NCI-H1417 (cell line): ENCODE measurements around the gene FSTL4.
"Not testable (repeated sequence)": the region's sequence is repeated elsewhere in the genome, so short reads cannot be mapped to it uniquely, and the experiment has no call there.

Source experiments
- DNase-seq, 3 experiments: peaks; one replicate each; lab custom pipeline; 2025; lab: John Stamatoyannopoulos, UW

The FSTL4 gene

GRCh38 chr5:133226186-133226585 is 386.2 kb downstream of the FSTL4 start:
- no peak for DNase-seq

GRCh38 chr5:133225671-133226152 is 386.6 kb downstream of the FSTL4 start:
- DNase-seq = peak in 1 of 3 experiments; percentile 3

- peak in 2 of 3 experiments; percentile 1 to 24 for DNase-seq
Observed at GRCh38 chr5:133222979-133223378, 389.4 kb downstream of the FSTL4 start.

- no peak for DNase-seq
Observed at GRCh38 chr5:133222521-133222920, 389.8 kb downstream of the FSTL4 start.

GRCh38 chr5:133222040-133222439 is 390.3 kb downstream of the FSTL4 start:
- peak in 1 of 3 experiments; percentile 1 for DNase-seq

- no peak for DNase-seq
Observed at GRCh38 chr5:133220851-133221674, 391.3 kb downstream of the FSTL4 start.

GRCh38 chr5:133219296-133219695 is 393.0 kb downstream of the FSTL4 start:
- no peak for DNase-seq

GRCh38 chr5:133216138-133216537 is 396.2 kb downstream of the FSTL4 start:
- not testable (repeated sequence) for DNase-seq

- DNase-seq = no peak
Observed at GRCh38 chr5:133214153-133214820, 398.1 kb downstream of the FSTL4 start.

GRCh38 chr5:133205649-133206048 is 406.7 kb downstream of the FSTL4 start:
- no peak for DNase-seq

- no peak for DNase-seq
Observed at GRCh38 chr5:133205204-133205603, 407.1 kb downstream of the FSTL4 start.

- peak in 2 of 3 experiments; percentile 77 to 90 for DNase-seq
Observed at GRCh38 chr5:133203317-133204305, 408.7 kb downstream of the FSTL4 start.

GRCh38 chr5:133202066-133202665 is 410.2 kb downstream of the FSTL4 start:
- no peak for DNase-seq

GRCh38 chr5:133201310-133201709 is 411.0 kb downstream of the FSTL4 start:
- no peak for DNase-seq

GRCh38 chr5:133200256-133200655 is 412.1 kb downstream of the FSTL4 start:
- DNase-seq = no peak

GRCh38 chr5:133199417-133200178 is 412.7 kb downstream of the FSTL4 start:
- no peak for DNase-seq

GRCh38 chr5:133198511-133198910 is 413.8 kb downstream of the FSTL4 start:
- DNase-seq = no peak

- DNase-seq = no peak
Observed at GRCh38 chr5:133196441-133197085, 415.8 kb downstream of the FSTL4 start.

- DNase-seq = no peak
Observed at GRCh38 chr5:133195250-133195649, 417.1 kb downstream of the FSTL4 start.

GRCh38 chr5:133193794-133194193 is 418.5 kb downstream of the FSTL4 start:
- DNase-seq = no peak
